ENCODE data around the gene CEP55.
"Not testable (repeated sequence)": the region's sequence is repeated elsewhere in the genome, so short reads cannot be mapped to it uniquely, and the experiment has no call there.

Gene CEP55

GRCh38 chr10:93461109-93461806 lies 35.2 kb upstream of the CEP55 start:
- H3K36me3 ChIP-seq (ENCODE audit: insufficient read depth, low read length), result peaks cover 6% of the 10 kb centered on the region
- H3K4me3 ChIP-seq (ENCODE audit: low read depth in 1 of 2, low read length in 2 of 2), result no peak overlapping the region
- H3K4me1 ChIP-seq (ENCODE audit: insufficient read depth, low read length), result peaks cover 88% of the 10 kb centered on the region
- H3K27ac ChIP-seq (ENCODE audit: low read depth, low read length), result peak overlapping the region; percentile 67
- H3K9ac ChIP-seq (ENCODE audit: low read length), result no peak overlapping the region
- no peaks in the 10 kb centered on the region for H3K27me3 ChIP-seq (ENCODE audit: control insufficient read depth in 1 of 2, insufficient read depth in 2 of 2, low read length in 2 of 2)
- H3K9me3 ChIP-seq (ENCODE audit: low read length), result no peaks in the 10 kb centered on the region

GRCh38 chr10:93461807-93462178 lies 34.6 kb upstream of the CEP55 start:
- peaks cover 93% of the 10 kb centered on the region for H3K4me1 ChIP-seq (ENCODE audit: insufficient read depth, low read length)
- H3K27me3 ChIP-seq (ENCODE audit: control insufficient read depth in 1 of 2, insufficient read depth in 2 of 2, low read length in 2 of 2), result no peaks in the 10 kb centered on the region
- H3K9ac ChIP-seq (ENCODE audit: low read length), result no peak overlapping the region
- H3K27ac ChIP-seq (ENCODE audit: low read depth, low read length), result peak overlapping the region; percentile 67
- no peak overlapping the region for H3K4me3 ChIP-seq (ENCODE audit: low read depth in 1 of 2, low read length in 2 of 2)
- peaks cover 6% of the 10 kb centered on the region for H3K36me3 ChIP-seq (ENCODE audit: insufficient read depth, low read length)
- no peaks in the 10 kb centered on the region for H3K9me3 ChIP-seq (ENCODE audit: low read length)

GRCh38 chr10:93462371-93462770 lies 34.0 kb upstream of the CEP55 start:
- H3K27me3 ChIP-seq (ENCODE audit: control insufficient read depth in 1 of 2, insufficient read depth in 2 of 2, low read length in 2 of 2), result no peaks in the 10 kb centered on the region
- H3K9me3 ChIP-seq (ENCODE audit: low read length), result no peaks in the 10 kb centered on the region
- no peak overlapping the region for H3K4me3 ChIP-seq (ENCODE audit: low read depth in 1 of 2, low read length in 2 of 2)
- H3K36me3 ChIP-seq (ENCODE audit: insufficient read depth, low read length), result peaks cover 6% of the 10 kb centered on the region
- H3K27ac ChIP-seq (ENCODE audit: low read depth, low read length), result peak overlapping the region; percentile 35
- H3K9ac ChIP-seq (ENCODE audit: low read length), result no peak overlapping the region
- H3K4me1 ChIP-seq (ENCODE audit: insufficient read depth, low read length), result peaks cover 89% of the 10 kb centered on the region

- peaks cover 8% of the 10 kb centered on the region for H3K36me3 ChIP-seq (ENCODE audit: insufficient read depth, low read length)
- H3K27me3 ChIP-seq (ENCODE audit: control insufficient read depth in 1 of 2, insufficient read depth in 2 of 2, low read length in 2 of 2), result no peaks in the 10 kb centered on the region
- H3K4me1 ChIP-seq (ENCODE audit: insufficient read depth, low read length), result peaks cover 86% of the 10 kb centered on the region
- H3K27ac ChIP-seq (ENCODE audit: low read depth, low read length), result peak overlapping the region; percentile 35
- no peaks in the 10 kb centered on the region for H3K9me3 ChIP-seq (ENCODE audit: low read length)
- H3K9ac ChIP-seq (ENCODE audit: low read length), result no peak overlapping the region
- no peak overlapping the region for H3K4me3 ChIP-seq (ENCODE audit: low read depth in 1 of 2, low read length in 2 of 2)
Observed at GRCh38 chr10:93462881-93463280, 33.5 kb upstream of the CEP55 start.

GRCh38 chr10:93463723-93464476 lies 32.5 kb upstream of the CEP55 start:
- no peaks in the 10 kb centered on the region for H3K9me3 ChIP-seq (ENCODE audit: low read length)
- H3K9ac ChIP-seq (ENCODE audit: low read length), result no peak overlapping the region
- H3K4me1 ChIP-seq (ENCODE audit: insufficient read depth, low read length), result peaks cover 85% of the 10 kb centered on the region
- peaks cover 18% of the 10 kb centered on the region for H3K36me3 ChIP-seq (ENCODE audit: insufficient read depth, low read length)
- no peak overlapping the region for H3K4me3 ChIP-seq (ENCODE audit: low read depth in 1 of 2, low read length in 2 of 2)
- no peaks in the 10 kb centered on the region for H3K27me3 ChIP-seq (ENCODE audit: control insufficient read depth in 1 of 2, insufficient read depth in 2 of 2, low read length in 2 of 2)
- H3K27ac ChIP-seq (ENCODE audit: low read depth, low read length), result peak overlapping the region; percentile 97

GRCh38 chr10:93464776-93465388 lies 31.5 kb upstream of the CEP55 start:
- peak overlapping the region; percentile 97 for H3K27ac ChIP-seq (ENCODE audit: low read depth, low read length)

GRCh38 chr10:93465806-93466675 lies 30.4 kb upstream of the CEP55 start:
- peaks cover 13% of the 10 kb centered on the region for H3K36me3 ChIP-seq (ENCODE audit: insufficient read depth, low read length)
- H3K4me3 ChIP-seq (ENCODE audit: low read depth in 1 of 2, low read length in 2 of 2), result peak overlapping the region in 1 of 2 donors; percentile 10
- no peaks in the 10 kb centered on the region for H3K9me3 ChIP-seq (ENCODE audit: low read length)
- peak overlapping the region; percentile 97 for H3K27ac ChIP-seq (ENCODE audit: low read depth, low read length)
- peaks cover 79% of the 10 kb centered on the region for H3K4me1 ChIP-seq (ENCODE audit: insufficient read depth, low read length)
- H3K27me3 ChIP-seq (ENCODE audit: control insufficient read depth in 1 of 2, insufficient read depth in 2 of 2, low read length in 2 of 2), result no peaks in the 10 kb centered on the region
- H3K9ac ChIP-seq (ENCODE audit: low read length), result peak overlapping the region; percentile 16

More at GRCh38 chr10:93464776-93465388, 31.5 kb upstream of the CEP55 start:
- no peaks in the 10 kb centered on the region for H3K9me3 ChIP-seq (ENCODE audit: low read length)
- peaks cover 15% of the 10 kb centered on the region for H3K36me3 ChIP-seq (ENCODE audit: insufficient read depth, low read length)
- H3K4me1 ChIP-seq (ENCODE audit: insufficient read depth, low read length), result peaks cover 81% of the 10 kb centered on the region
- no peaks in the 10 kb centered on the region for H3K27me3 ChIP-seq (ENCODE audit: control insufficient read depth in 1 of 2, insufficient read depth in 2 of 2, low read length in 2 of 2)
- H3K4me3 ChIP-seq (ENCODE audit: low read depth in 1 of 2, low read length in 2 of 2), result no peak overlapping the region
- H3K9ac ChIP-seq (ENCODE audit: low read length), result no peak overlapping the region

- not testable (repeated sequence) for H3K4me3 ChIP-seq (ENCODE audit: low read depth in 1 of 2, low read length in 2 of 2); H3K9ac ChIP-seq (ENCODE audit: low read length); H3K9me3 ChIP-seq (ENCODE audit: low read length); H3K27me3 ChIP-seq (ENCODE audit: control insufficient read depth in 1 of 2, insufficient read depth in 2 of 2, low read length in 2 of 2)
- H3K4me1 ChIP-seq (ENCODE audit: insufficient read depth, low read length), result peaks cover 78% of the 10 kb centered on the region
- H3K36me3 ChIP-seq (ENCODE audit: insufficient read depth, low read length), result peaks cover 13% of the 10 kb centered on the region
- peak overlapping the region; percentile 41 for H3K27ac ChIP-seq (ENCODE audit: low read depth, low read length)
Observed at GRCh38 chr10:93467635-93468034, 28.8 kb upstream of the CEP55 start.

- H3K36me3 ChIP-seq (ENCODE audit: insufficient read depth, low read length), result peaks cover 13% of the 10 kb centered on the region
- no peaks in the 10 kb centered on the region for H3K9me3 ChIP-seq (ENCODE audit: low read length)
- H3K4me3 ChIP-seq (ENCODE audit: low read depth in 1 of 2, low read length in 2 of 2), result no peak overlapping the region
- H3K4me1 ChIP-seq (ENCODE audit: insufficient read depth, low read length), result peaks cover 76% of the 10 kb centered on the region
- peak overlapping the region; percentile 41 for H3K27ac ChIP-seq (ENCODE audit: low read depth, low read length)
- H3K9ac ChIP-seq (ENCODE audit: low read length), result no peak overlapping the region
- H3K27me3 ChIP-seq (ENCODE audit: control insufficient read depth in 1 of 2, insufficient read depth in 2 of 2, low read length in 2 of 2), result no peaks in the 10 kb centered on the region
Observed at GRCh38 chr10:93468461-93469213, 27.8 kb upstream of the CEP55 start.

- peaks cover 76% of the 10 kb centered on the region for H3K4me1 ChIP-seq (ENCODE audit: insufficient read depth, low read length)
Observed at GRCh38 chr10:93469454-93469853, 27.0 kb upstream of the CEP55 start.

More at GRCh38 chr10:93469454-93469853, 27.0 kb upstream of the CEP55 start:
- Histone ChIP-seq H3K4me3 (ENCODE audit: low read depth in 1 of 2, low read length in 2 of 2) (no peak overlapping the region), H3K27ac (ENCODE audit: low read depth, low read length) (peak overlapping the region; percentile 21), H3K27me3 (ENCODE audit: control insufficient read depth in 1 of 2, insufficient read depth in 2 of 2, low read length in 2 of 2) (no peaks in the 10 kb centered on the region), H3K36me3 (ENCODE audit: insufficient read depth, low read length) (peaks cover 13% of the 10 kb centered on the region), H3K9ac (ENCODE audit: low read length) (no peak overlapping the region), H3K9me3 (ENCODE audit: low read length) (no peaks in the 10 kb centered on the region)
